T-helper 2 cell treated with Interferon-gamma antibody and Interleukin-4, amounts not matched to agents 100 ng/mL and 5 ng/mL, for 36 hours (primary cell): Measurements from ENCODE around the gene UCKL1. TPM values are rescaled to one million over a fixed set of nuclear protein-coding genes. Genes with fewer than 3 reads are reported as not detected.

Experiments
- intact Hi-C: fragments of 100-400 bp; cut with micrococcal nuclease; formaldehyde crosslinking; loops from one replicate; pipeline ENCODE4 v1.15.1; 2023
- total RNA-seq: library from RNA; stranded (reverse); gene quantifications from 2 replicates; pipeline ENCODE4 v1.2.3, GENCODE V29; 2022

The UCKL1 gene
- total RNA-seq, 1 donor from 2014 or later: 47.7 TPM

DNA sequence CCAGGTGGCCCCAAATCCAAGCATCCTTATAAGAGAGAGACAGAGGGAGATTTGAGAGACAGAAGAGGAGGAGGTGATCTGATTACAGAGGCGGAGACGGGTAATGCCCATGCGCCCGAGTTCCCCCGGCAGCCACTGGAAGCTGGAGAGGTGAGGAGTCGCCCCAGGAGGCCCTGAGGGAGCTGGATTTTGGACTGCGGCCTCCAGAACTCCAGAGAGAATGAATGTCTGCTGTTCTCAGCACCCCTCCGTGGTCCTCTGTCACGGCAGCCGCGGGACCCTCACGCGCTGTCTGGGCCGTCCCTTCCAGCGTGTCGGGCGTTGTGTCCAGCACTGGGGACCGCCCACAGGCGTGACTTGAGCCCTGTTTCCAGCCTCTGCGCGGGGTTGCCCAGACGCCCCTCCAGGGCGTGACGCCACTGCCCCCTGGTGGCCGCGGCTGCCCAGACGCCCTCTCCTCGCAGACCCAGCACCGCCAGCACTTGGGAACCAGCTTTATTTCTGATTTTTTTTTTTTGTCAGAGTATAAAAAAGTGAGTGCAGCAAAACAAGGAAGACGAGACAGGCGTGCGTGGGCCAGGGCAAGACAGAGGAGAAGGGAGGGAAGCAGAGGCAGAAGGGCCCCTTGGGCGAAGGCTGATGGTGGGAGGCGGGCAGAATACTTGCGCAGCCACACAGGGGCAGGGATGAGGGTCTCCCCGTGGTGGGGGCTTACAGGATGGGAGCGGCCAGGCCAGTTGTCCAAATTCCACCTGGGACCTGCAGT lies 17.6 kb upstream of the UCKL1 start:
- intact Hi-C loops: loop anchor here (5.0 to 10.0 kb wide), 3 partner anchors 319 to 539 kb away; partner anchors contain the start of genes PTK6, RTEL1 and STMN3

- intact Hi-C loops: loop anchor here (5.0 to 10.0 kb wide), 3 partner anchors 318 to 538 kb away; partner anchors contain the start of genes PTK6, RTEL1 and STMN3
Measured at GRCh38 chr20:63973160-63973479, 16.9 kb upstream of the UCKL1 start.

DNA sequence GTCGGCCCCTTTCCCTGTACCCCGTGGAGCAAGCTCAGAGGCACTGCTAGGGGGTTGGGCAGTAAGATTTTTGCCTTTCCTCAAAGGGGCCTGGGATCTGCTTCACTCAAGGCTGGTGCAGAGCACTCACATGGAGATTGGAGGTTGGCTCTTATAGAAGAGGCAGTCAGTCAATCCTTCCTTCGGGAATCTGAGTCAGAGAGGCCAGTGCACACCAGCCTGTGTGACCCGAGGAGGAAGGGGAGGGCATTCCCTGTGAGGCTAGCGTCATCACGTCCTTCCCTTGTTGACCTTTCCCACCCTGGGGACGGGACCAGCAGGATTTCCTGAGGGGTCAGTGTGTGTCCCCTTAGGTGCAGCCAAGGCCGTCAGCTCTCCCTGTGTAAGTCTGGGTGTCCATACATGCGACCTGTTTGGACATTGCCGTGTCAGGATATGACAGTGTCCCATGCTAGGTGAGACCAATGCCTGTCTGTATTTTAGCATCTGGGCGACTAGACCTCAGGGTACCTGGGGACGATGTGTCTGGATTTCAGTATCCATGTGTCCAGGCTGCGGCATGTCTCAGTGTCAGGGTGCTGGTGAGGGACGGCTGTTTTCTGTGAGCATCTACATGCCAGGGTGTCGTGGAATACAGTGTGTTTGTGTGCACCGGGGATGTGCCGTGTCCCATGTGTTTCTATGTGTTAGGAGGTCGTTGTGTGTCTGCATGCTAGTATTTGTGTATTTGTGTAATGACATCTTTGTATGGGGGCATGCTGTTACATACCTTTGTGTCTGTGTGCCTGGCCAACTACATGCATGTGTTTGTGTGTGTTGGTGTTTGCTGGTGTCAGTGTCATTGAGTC lies 16.3 kb upstream of the UCKL1 start:
- intact Hi-C loops: loop anchor here (5.0 to 10.0 kb wide), 3 partner anchors 318 to 538 kb away; partner anchors contain the start of genes PTK6, RTEL1 and STMN3

- intact Hi-C loops: loop anchor here (5.0 to 10.0 kb wide), 3 partner anchors 317 to 537 kb away; partner anchors contain the start of genes PTK6, RTEL1 and STMN3
Measured at GRCh38 chr20:63971960-63972311, 15.7 kb upstream of the UCKL1 start.

GRCh38 chr20:63970714-63971431 lies 14.7 kb upstream of the UCKL1 start:
- intact Hi-C loops: loop anchor here (5.0 to 10.0 kb wide), 3 partner anchors 316 to 536 kb away; partner anchors contain the start of genes PTK6, RTEL1 and STMN3

GRCh38 chr20:63969838-63970713 lies 13.9 kb upstream of the UCKL1 start, which contains the start of gene ZNF512B:
TSS of gene ZNF512B (minus strand) at chr20:63969930. CDS start at chr20:63967950, 1,980 bp downstream.
- intact Hi-C loops: loop anchor here (5.0 to 10.0 kb wide), 3 partner anchors 315 to 535 kb away; partner anchors contain the start of genes PTK6, RTEL1 and STMN3

DNA sequence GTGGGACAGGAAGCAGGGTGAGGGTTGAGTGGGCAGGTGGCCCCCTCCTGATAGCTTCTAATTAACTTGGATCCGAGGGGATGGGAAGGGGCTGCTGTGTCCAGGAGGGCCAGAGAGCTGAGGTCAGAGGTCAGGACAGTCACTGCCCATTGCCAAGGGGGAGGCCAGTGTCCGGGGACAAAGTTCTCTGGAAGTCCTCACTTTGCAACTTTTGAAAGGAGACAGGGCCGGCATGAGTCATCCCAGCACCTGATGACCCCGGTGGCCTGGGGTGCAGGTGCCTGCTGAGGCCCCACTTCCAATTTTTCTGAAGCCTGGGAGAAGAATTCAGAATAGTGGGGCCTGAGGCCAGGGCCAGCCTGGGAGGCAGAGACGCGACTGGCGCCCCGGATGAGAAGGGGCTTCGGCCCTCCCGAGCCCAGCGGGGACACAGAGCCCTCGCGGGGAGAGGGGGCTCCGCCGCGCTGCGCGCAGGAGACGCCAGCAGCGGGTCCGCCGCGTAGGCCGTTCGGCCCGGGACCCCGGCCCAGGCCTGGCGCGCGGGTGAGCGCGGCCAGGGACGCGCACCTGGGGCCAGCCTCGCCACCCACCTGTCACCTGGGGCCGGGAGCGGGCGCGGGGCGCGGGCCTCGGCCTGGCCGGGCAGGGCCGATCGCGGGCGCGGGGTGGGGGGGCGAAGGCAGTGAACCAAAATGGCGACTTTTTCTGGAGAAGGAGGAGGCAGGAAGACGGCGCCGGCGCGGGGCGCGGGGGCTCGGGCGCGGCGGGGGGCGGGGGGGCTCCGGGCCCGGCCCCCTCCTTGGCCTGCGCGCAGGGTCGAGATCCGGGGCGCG lies 12.9 kb upstream of the UCKL1 start:
- intact Hi-C loops: no loop called here

DNA sequence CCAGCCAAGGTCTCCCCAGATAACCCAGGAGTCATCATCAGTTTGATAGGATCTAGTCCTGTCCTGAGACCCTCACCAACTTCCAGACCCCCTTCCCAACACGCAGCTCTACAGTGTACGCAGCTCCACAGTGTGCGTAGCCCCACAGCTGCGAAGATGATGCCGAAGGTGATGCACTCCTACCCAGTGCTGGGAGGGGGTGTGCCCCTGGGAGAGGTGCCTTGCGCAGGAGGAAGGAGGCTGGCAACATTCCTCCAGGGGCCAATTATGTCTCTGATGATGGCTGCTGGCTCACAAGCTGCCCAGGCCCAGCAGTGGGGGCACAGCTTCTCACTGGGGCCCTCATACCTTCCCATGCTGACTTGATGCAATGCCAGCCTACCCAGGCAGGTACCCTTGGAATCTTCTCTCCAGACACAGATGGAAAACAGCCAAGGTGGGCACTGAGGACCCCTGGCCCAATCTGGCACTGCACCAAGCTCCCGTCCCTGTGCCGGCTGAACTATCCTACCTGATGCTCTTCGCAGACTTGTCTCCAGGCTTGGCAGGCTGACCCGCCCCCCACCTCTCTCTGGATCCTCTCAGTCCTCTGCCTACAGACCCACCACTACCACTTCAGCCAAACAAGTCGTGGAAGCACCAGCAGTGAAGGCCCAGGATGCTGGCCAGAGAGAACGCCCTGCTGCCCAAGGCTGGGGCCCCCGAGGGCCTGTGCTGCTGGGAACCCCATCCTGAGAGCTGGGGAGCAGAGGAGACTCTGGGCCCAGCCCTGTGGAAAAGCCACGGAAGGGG lies 12.1 kb upstream of the UCKL1 start:
- intact Hi-C loops: no loop called here

DNA sequence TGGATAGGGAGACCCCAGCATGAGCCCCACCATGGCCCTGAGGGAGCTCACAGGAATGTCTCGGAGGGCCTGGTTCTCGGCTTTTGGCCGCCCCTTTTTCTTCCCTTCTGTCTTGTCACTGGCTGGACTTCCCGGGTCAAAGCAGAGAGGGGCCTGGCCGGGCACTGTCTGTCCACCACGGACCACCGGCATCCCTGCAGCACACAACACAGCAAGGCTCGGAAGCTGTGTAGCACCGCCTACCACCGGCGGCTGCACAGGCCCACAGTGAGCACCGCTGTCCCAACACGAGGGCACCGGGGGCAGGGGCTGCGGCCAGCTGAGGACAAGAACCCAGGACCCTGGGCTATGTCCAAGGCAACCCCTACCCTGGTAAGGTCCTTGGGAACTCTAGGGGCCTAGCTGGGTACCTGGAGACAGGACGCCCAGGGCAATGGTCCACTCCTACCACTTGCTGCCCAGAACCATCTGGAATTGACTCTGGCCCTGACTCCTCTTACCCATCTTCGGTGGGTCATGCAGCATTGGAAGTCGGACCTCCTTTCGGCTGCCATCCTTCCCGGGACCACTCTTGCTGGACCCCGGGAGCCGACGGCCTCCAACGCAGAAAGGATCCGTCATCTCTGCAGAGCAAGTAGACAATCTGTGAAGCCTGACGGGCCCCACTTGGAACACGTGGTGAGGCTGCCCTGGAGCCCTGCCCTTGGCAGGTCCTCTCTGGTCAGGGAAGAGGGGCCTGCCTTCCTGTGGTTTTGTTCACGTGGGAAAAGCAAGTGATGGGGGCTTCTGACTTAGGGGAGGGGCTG lies 11.3 kb upstream of the UCKL1 start:
- intact Hi-C loops: no loop called here

GRCh38 chr20:63966944-63967322 lies 10.7 kb upstream of the UCKL1 start:
- intact Hi-C loops: no loop called here

DNA sequence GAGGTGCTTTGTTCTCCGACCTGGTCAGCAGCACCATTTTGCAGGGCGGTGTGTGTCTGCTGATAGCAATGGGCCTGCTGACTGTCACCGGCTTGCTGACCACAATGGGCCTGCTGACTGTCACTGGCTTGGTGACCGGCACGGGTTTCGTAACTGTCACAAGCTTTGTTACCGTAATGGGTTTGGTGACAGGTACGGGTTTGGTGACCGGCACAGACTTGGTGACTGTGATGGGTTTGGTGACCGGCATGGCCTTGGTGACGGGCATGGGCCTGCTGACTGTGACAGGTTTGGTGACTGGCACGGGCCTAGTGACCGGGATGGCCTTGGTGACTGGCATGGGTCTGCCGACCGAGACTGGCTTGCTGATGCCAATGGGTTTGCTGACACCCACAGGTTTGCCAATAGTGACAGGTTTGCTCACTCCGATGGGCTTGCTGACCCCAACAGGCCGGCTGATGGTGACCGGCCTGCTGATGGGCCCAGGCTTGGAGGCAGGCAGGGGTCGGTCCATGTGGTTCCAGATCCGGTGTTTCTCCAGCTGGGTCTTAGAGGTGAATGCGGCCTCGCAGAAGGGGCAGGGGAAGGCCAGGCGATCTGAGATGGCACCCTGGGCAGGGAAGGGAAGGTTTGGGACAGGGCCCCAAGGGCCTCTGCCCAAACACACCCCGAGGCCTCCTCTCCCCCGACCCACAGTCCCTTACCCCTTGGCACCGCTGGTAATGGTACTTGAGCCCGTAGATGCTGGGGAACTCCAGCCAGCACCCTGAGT lies 10.1 kb upstream of the UCKL1 start:
- intact Hi-C loops: no loop called here

GRCh38 chr20:63964412-63964811 lies 8.2 kb upstream of the UCKL1 start:
- intact Hi-C loops: no loop called here

GRCh38 chr20:63963784-63964301 lies 7.6 kb upstream of the UCKL1 start:
- intact Hi-C loops: no loop called here

DNA sequence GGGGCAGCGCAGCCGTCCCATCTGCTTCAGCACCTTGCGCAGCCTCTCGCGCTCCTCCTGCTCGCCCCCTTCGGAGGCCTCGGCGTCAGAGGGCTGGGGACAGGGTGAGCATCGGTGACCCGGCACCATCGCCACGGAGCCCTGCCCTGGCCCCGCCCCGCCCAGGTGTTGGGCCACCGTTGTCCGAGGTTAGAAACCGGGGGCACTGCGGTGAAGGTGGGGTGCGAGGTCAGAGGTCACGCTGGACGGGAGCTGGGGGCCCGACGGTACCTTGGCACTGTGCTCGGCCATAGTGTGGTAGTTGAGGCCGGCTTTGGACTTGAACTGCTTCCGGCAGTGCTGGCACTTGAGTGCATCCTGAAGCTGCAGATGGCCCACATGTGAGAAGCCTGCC lies 7.1 kb upstream of the UCKL1 start:
- intact Hi-C loops: no loop called here

GRCh38 chr20:63962426-63963347 lies 6.5 kb upstream of the UCKL1 start:
- intact Hi-C loops: no loop called here
